Measurements from ENCODE around the gene JAML. TPM values are rescaled to one million over a fixed set of nuclear protein-coding genes. Genes with fewer than 3 reads are reported as not detected.

The JAML gene
- total and polyA plus RNA-seq, 9 of the 15 experiments (the other 6 are each of a cell fraction or from before 2014, with no cell fraction given): 0.05 to 0.32 (median 0.22) TPM; not detected in 4

- TF ChIP-seq HDAC3 (IDR thresholded peaks at IDR 0.05; ENCODE audit: borderline replicate concordance, partially characterized antibody) (no peak), KLF6 (CRISPR knock-in tag; IDR thresholded peaks at IDR 0.05; ENCODE audit: borderline replicate concordance) (no peak), BMI1 (IDR thresholded peaks at IDR 0.05; ENCODE audit: low read length) (no peak), DMBX1 (CRISPR knock-in tag; IDR thresholded peaks at IDR 0.05; ENCODE audit: borderline replicate concordance) (no peak), ESRRA (IDR thresholded peaks at IDR 0.05; ENCODE audit: borderline replicate concordance, low read depth) (no peak), ZNF280A (IDR thresholded peaks at IDR 0.05; ENCODE audit: low read depth, partially characterized antibody) (no peak), ZNF696 (CRISPR knock-in tag; conservative IDR thresholded peaks at IDR 0.05) (no peak), ZNF764 (CRISPR knock-in tag; IDR thresholded peaks at IDR 0.05; ENCODE audit: low read depth) (no peak), OTX1 (CRISPR knock-in tag; IDR thresholded peaks at IDR 0.05) (no peak), SMAD2 (IDR thresholded peaks at IDR 0.05; ENCODE audit: low read depth, low read length) (no peak)
- TF ChIP-seq, protein P1, sequence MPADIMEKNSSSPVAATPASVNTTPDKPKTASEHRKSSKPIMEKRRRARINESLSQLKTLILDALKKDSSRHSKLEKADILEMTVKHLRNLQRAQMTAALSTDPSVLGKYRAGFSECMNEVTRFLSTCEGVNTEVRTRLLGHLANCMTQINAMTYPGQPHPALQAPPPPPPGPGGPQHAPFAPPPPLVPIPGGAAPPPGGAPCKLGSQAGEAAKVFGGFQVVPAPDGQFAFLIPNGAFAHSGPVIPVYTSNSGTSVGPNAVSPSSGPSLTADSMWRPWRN (IDR thresholded peaks at IDR 0.05; ENCODE audit: low read depth): no peak
- TF ChIP-seq, protein P2, sequence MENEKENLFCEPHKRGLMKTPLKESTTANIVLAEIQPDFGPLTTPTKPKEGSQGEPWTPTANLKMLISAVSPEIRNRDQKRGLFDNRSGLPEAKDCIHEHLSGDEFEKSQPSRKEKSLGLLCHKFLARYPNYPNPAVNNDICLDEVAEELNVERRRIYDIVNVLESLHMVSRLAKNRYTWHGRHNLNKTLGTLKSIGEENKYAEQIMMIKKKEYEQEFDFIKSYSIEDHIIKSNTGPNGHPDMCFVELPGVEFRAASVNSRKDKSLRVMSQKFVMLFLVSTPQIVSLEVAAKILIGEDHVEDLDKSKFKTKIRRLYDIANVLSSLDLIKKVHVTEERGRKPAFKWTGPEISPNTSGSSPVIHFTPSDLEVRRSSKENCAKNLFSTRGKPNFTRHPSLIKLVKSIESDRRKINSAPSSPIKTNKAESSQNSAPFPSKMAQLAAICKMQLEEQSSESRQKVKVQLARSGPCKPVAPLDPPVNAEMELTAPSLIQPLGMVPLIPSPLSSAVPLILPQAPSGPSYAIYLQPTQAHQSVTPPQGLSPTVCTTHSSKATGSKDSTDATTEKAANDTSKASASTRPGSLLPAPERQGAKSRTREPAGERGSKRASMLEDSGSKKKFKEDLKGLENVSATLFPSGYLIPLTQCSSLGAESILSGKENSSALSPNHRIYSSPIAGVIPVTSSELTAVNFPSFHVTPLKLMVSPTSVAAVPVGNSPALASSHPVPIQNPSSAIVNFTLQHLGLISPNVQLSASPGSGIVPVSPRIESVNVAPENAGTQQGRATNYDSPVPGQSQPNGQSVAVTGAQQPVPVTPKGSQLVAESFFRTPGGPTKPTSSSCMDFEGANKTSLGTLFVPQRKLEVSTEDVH (IDR thresholded peaks at IDR 0.05; ENCODE audit: low read depth, partially characterized antibody): no peak
- H3K36me3 ChIP-seq (ENCODE audit: control insufficient read depth, insufficient read depth, low read length): no peaks in the 10 kb centered on the region
- ChIA-PET POLR2A (no interaction called here), CTCF (ENCODE audit: low intra/inter-chr PET ratio) (no interaction called here)
- intact Hi-C loops (cut with micrococcal nuclease): loop anchor here (5.0 kb wide), 1 partner anchor 57 kb away; no protein-coding TSS in a partner anchor
- H3K4me3 ChIP-seq: no peak overlapping the region
- ATAC-seq (no peak), FAIRE-seq (no peak), DNase-seq (ENCODE audit: extremely low read depth in 1 of 4, low spot score in 3 of 4) (no peak)
- in situ Hi-C loops (cut with MboI): no loop called here
- no TSS peak for BruUV-seq (replicated peaks)
- 19% methylated on average over 5 of the region's 5 CpGs for WGBS (ENCODE audit: insufficient coverage, low coverage, missing lambda C conversion rate)
- no peak overlapping the region for H2AFZ ChIP-seq (ENCODE audit: low read depth, low read length)
- H3K9me3 ChIP-seq (replicated peaks; ENCODE audit: control insufficient read depth, insufficient read depth, low read depth, low read length): no peaks in the 10 kb centered on the region
- H3K27ac ChIP-seq (ENCODE audit: extremely low read depth, low read depth, low read length): no peak overlapping the region
- no peak overlapping the region for H3K9ac ChIP-seq (ENCODE audit: insufficient read depth in 1 of 2, low read depth in 2 of 2, low read length in 2 of 2)
- no peaks in the 10 kb centered on the region for H3K9me1 ChIP-seq (ENCODE audit: control insufficient read depth, insufficient read depth, low read length)
- H3K4me1 ChIP-seq (replicated peaks in 1 of 2; ENCODE audit: control insufficient read depth in 2 of 2, insufficient read depth in 2 of 2, low read length in 2 of 2): 0 out of 5 replicates have a peak, but pooled peaks cover 0 to 3% of the 10 kb centered on the region in 2 experiments
- H3K27me3 ChIP-seq (ENCODE audit: control insufficient read depth in 2 of 2, insufficient read depth in 2 of 2, low read length in 2 of 2): peaks cover 0 to 26% of the 10 kb centered on the region in 2 experiments; a peak in 3 of 5 replicates
- no peaks in the 10 kb centered on the region for H3K79me2 ChIP-seq (ENCODE audit: control insufficient read depth, insufficient read depth, low read length)
- H4K20me1 ChIP-seq (replicated peaks; ENCODE audit: control insufficient read depth, insufficient read depth, low read length): no peaks in the 10 kb centered on the region
- no peak overlapping the region for H3K4me2 ChIP-seq (ENCODE audit: insufficient read depth, low read length)
These were observed 24.3 kb downstream of the JAML start for GRCh38 chr11:118200497-118200896.
